22Rv1 (cell line): ENCODE measurements around the gene TJAP1.

Source experiments
- CTCF ChIP-seq: fragments of 450-650 bp; IDR thresholded peaks from 2 replicates; pipeline ENCODE4 v1.5.1; 2017; ENCODE audit warnings: mild to moderate bottlenecking
- ZFX ChIP-seq: fragments of 450-650 bp; IDR thresholded peaks from 2 replicates; pipeline ENCODE4 v1.6.1; 2017; ENCODE audit warnings: antibody characterized with exemption, borderline replicate concordance

- no peak for TF ChIP-seq CTCF
- TF ChIP-seq ZFX: no peak
These were observed 24.5 kb upstream of the TJAP1 start for GRCh38 chr6:43452896-43453295.
